IMR-90 (cell line): Measurements from ENCODE around the gene DNTTIP2. TPM values are rescaled to one million over a fixed set of nuclear protein-coding genes. Genes with fewer than 3 reads are reported as not detected.
"Not testable (repeated sequence)": the region's sequence is repeated elsewhere in the genome, so short reads cannot be mapped to it uniquely, and the experiment has no call there.

Experiments used
- ATAC-seq: fragments of 200-7000 bp; cut with Tn5 transposase; 2 replicates; pipeline ENCODE4 v1.9.1; 2020; ENCODE audit warnings: low read depth, mild to moderate bottlenecking, moderate library complexity
- BruUV-seq: library from RNA; stranded (reverse); fragments of 400-500 nt; replicated peaks from 2 replicates; lab custom pipeline; 2021; lab: Mats Ljungman, UMichigan
- CTCF ChIA-PET: fragments of 300-600 bp; formaldehyde crosslinking; extraction: SDS; loops from one replicate; lab custom pipeline; 2021; ENCODE audit warnings: antibody characterized with exemption; lab: Yijun Ruan, JAX
- POLR2A ChIA-PET: fragments of 300-600 bp; sonication (Branson Sonifier 250); formaldehyde crosslinking; loops from one replicate; lab custom pipeline; 2022; ENCODE audit warnings: antibody characterized with exemption; ENCODE audit not compliant: unreplicated experiment; lab: Charles Lee
- DNase-seq: peaks from one replicate; pipeline ENCODE4 v3.0.0; 2013
- H2AFZ ChIP-seq: replicated peaks from 2 replicates; pipeline ENCODE3; 2013; ENCODE audit warnings: low read length, mild to moderate bottlenecking; ENCODE audit not compliant: poor library complexity
- H2AK5ac ChIP-seq: 2 replicates; pipeline ENCODE4 v1.6.1; 2013; ENCODE audit warnings: low read depth, low read length, inconsistent platforms
- H2AK9ac ChIP-seq: replicated peaks from 2 replicates; pipeline ENCODE3; 2013; ENCODE audit warnings: mild to moderate bottlenecking, low read depth, low read length, moderate library complexity; ENCODE audit not compliant: poor library complexity
- H2BK120ac ChIP-seq: 2 replicates; pipeline ENCODE4 v1.6.1; 2013; ENCODE audit warnings: low read depth, low read length, inconsistent platforms
- H2BK15ac ChIP-seq: 3 replicates; pipeline ENCODE4 v1.6.1; 2013; ENCODE audit warnings: low read depth, low read length, inconsistent platforms
- H2BK20ac ChIP-seq: 2 replicates; pipeline ENCODE4 v1.6.1; 2013; ENCODE audit warnings: low read depth, mild to moderate bottlenecking, inconsistent platforms, low read length, moderate library complexity
- H2BK5ac ChIP-seq: 2 replicates; pipeline ENCODE4 v1.6.1; 2013; ENCODE audit warnings: mild to moderate bottlenecking, low read depth, low read length, inconsistent platforms; ENCODE audit not compliant: poor library complexity, severe bottlenecking
- H3K14ac ChIP-seq: replicated peaks from 2 replicates; pipeline ENCODE4 v1.6.1; 2013; ENCODE audit warnings: low read depth, low read length, inconsistent platforms
- H3K18ac ChIP-seq: 2 replicates; pipeline ENCODE4 v1.6.1; 2013; ENCODE audit warnings: low read depth, low read length, control low read depth
- H3K23ac ChIP-seq: 2 replicates; pipeline ENCODE4 v1.6.1; 2013; ENCODE audit warnings: low read depth, low read length, inconsistent platforms
- H3K27ac ChIP-seq: 2 replicates; pipeline ENCODE4 v1.5.1; 2013; ENCODE audit warnings: mild to moderate bottlenecking, control low read depth, low read length; ENCODE audit not compliant: insufficient read depth
- H3K27me3 ChIP-seq: 2 replicates; pipeline ENCODE4 v1.6.1; 2013; ENCODE audit warnings: low read length; ENCODE audit not compliant: control insufficient read depth, insufficient read depth
- H3K36me3 ChIP-seq: 2 replicates; pipeline ENCODE4 v1.6.1; 2013; ENCODE audit warnings: low read length, mixed read lengths; ENCODE audit not compliant: control insufficient read depth, insufficient read depth
- H3K4ac ChIP-seq: 2 replicates; pipeline ENCODE4 v1.6.1; 2013; ENCODE audit warnings: low read depth, low read length, inconsistent platforms
- H3K4me1 ChIP-seq: 2 replicates; pipeline ENCODE4 v1.6.1; 2013; ENCODE audit warnings: low read length, mixed read lengths; ENCODE audit not compliant: control insufficient read depth, insufficient read depth
- H3K4me2 ChIP-seq: 2 replicates; pipeline ENCODE4 v1.6.1; 2013; ENCODE audit warnings: low read depth, mild to moderate bottlenecking, control low read depth, low read length, moderate library complexity
- H3K4me3 ChIP-seq: 2 replicates; pipeline ENCODE4 v1.5.1; 2013; ENCODE audit warnings: low read depth, mild to moderate bottlenecking, control low read depth, low read length, moderate library complexity; ENCODE audit not compliant: insufficient read depth
- H3K56ac ChIP-seq: 2 replicates; pipeline ENCODE4 v1.6.1; 2013; ENCODE audit warnings: low read length, inconsistent platforms; ENCODE audit not compliant: insufficient read depth; ENCODE audit errors: extremely low read depth
- H3K79me1 ChIP-seq, 2 experiments: 2 replicates each; pipeline ENCODE4 v1.6.1; 2013; ENCODE audit warnings: low read length in 2 of 2, inconsistent platforms in 1 of 2, low read depth in 1 of 2
- H3K9ac ChIP-seq: 2 replicates; pipeline ENCODE4 v1.6.1; 2013; ENCODE audit warnings: low read depth, low read length, control low read depth
- H3K9me1 ChIP-seq: 2 replicates; pipeline ENCODE4 v1.6.1; 2013; ENCODE audit warnings: low read length, inconsistent platforms; ENCODE audit not compliant: insufficient read depth
- H3K9me3 ChIP-seq: 2 replicates; pipeline ENCODE4 v1.6.1; 2013; ENCODE audit warnings: low read length; ENCODE audit not compliant: control insufficient read depth, insufficient read depth
- H4K20me1 ChIP-seq: 2 replicates; pipeline ENCODE4 v1.6.1; 2013; ENCODE audit warnings: low read length, inconsistent platforms; ENCODE audit not compliant: insufficient read depth
- H4K5ac ChIP-seq: 2 replicates; pipeline ENCODE4 v1.6.1; 2013; ENCODE audit warnings: mild to moderate bottlenecking, low read depth, low read length, control low read depth
- H4K8ac ChIP-seq, 2 experiments: 2 replicates each; pipeline ENCODE4 v1.6.1; 2013; ENCODE audit warnings: low read depth in 2 of 2, low read length in 2 of 2, control low read depth in 1 of 2, inconsistent platforms in 1 of 2
- H4K91ac ChIP-seq: 2 replicates; pipeline ENCODE4 v1.6.1; 2013; ENCODE audit warnings: low read depth, low read length, inconsistent platforms; ENCODE audit not compliant: insufficient read depth
- CTCF ChIP-seq: conservative IDR thresholded peaks from 2 replicates; pipeline ENCODE4 v1.5.1; 2012; ENCODE audit warnings: mild to moderate bottlenecking, low read depth, low read length, improper control_type of control experiment
- RAD21 ChIP-seq: IDR thresholded peaks from 2 replicates; pipeline ENCODE4 v1.6.1; 2012; ENCODE audit warnings: low read length, improper control_type of control experiment
- SMC3 ChIP-seq: fragments of 150-350 bp; IDR thresholded peaks from 2 replicates; pipeline ENCODE4 v1.6.1; 2016; ENCODE audit warnings: low read depth, mild to moderate bottlenecking, antibody characterized with exemption, low read length, moderate library complexity
- WGBS, 2 experiments: methylation state at CpG; one replicate each; pipeline versions ENCODE4 v1.1.5 to v1.1.7; 2013; ENCODE audit warnings: missing lambda C conversion rate in 2 of 2; ENCODE audit not compliant: insufficient read length in 1 of 2; ENCODE audit errors: extremely low coverage in 2 of 2; 5-methylcytosine and 5-hydroxymethylcytosine counted together
- dilution Hi-C: fragments of 300-500 bp; cut with HindIII; formaldehyde crosslinking; loops from one replicate; pipeline ENCODE4 v1.14.3; 2018; ENCODE audit warnings: low sequenced_read_pairs; ENCODE audit not compliant: unreplicated experiment
- in situ Hi-C: fragments of 300-500 bp; cut with MboI; formaldehyde crosslinking; loops from 3 replicates; pipeline ENCODE4 v1.14.3; 2019; ENCODE audit warnings: low sequenced_read_pairs, inconsistent platforms, mixed read lengths
- intact Hi-C: fragments of 100-400 bp; cut with micrococcal nuclease; formaldehyde crosslinking; loops from 2 replicates; pipeline ENCODE4 v1.10.0; 2022
- polyA plus RNA-seq, 3 experiments: library from polyadenylated mRNA; depleted of rRNA; stranded (reverse); fragments of >200 nt; gene quantifications; 2 replicates each; pipeline ENCODE4 v1.2.3, GENCODE V29; 2012; ENCODE audit warnings: low replicate concordance in 1 of 3
- total RNA-seq: library from RNA; depleted of rRNA; stranded (reverse); fragments of >200 nt; gene quantifications from 2 replicates; pipeline ENCODE4 v1.2.3, GENCODE V29; 2012

The DNTTIP2 gene
- total and polyA plus RNA-seq, 2 of the 4 experiments (the other 2 are of a cell fraction), result 14.2 to 24.4 TPM

- 0 out of 2 replicates have a peak overlapping the region, but pooled peaks have one; percentile 1 for H2AK5ac ChIP-seq
- BruUV-seq, H3K14ac ChIP-seq, H3K27ac ChIP-seq, H2BK20ac ChIP-seq, H2BK5ac ChIP-seq, H3K36me3 ChIP-seq, H3K79me1 ChIP-seq, H3K23ac ChIP-seq, H2BK15ac ChIP-seq, H3K9ac ChIP-seq, H3K4me3 ChIP-seq, H2BK120ac ChIP-seq, H3K9me1 ChIP-seq, H3K4me2 ChIP-seq, H4K91ac ChIP-seq, POLR2A ChIA-PET, H3K18ac ChIP-seq, H3K4me1 ChIP-seq, H3K4ac ChIP-seq, ATAC-seq, H4K8ac ChIP-seq, H3K27me3 ChIP-seq, H4K20me1 ChIP-seq, H2AFZ ChIP-seq, H2AK9ac ChIP-seq, dilution Hi-C loops, H3K9me3 ChIP-seq, H3K56ac ChIP-seq, H4K5ac ChIP-seq: not testable (repeated sequence)
- in situ Hi-C loops (loop anchor here (25.0 kb wide), 1 partner anchor 839 kb away; no protein-coding TSS in a partner anchor), intact Hi-C loops (loop anchor here (1.0 kb wide), 1 partner anchor 413 kb away; no protein-coding TSS in a partner anchor)
- CTCF ChIA-PET, result interaction anchor here (1.0 to 1.3 kb wide), 2 partner anchors 222 to 546 kb away, joined by 3 read pairs; no protein-coding TSS in a partner anchor
- TF ChIP-seq SMC3 (peak; percentile 49), CTCF (peak; percentile 38), RAD21 (peak; percentile 47)
- no CpG with 5 or more reads among the region's 10 CpGs for WGBS, 2 experiments
- peak; percentile 59 for DNase-seq
Measured at GRCh38 chr1:93850687-93851326, 28.2 kb downstream of the DNTTIP2 start.
